Mesenchymal stem cell (in vitro differentiated cells and primary cell): ENCODE data around the gene ARID1B.

Experiments
- DNase-seq: peaks from one replicate; pipeline ENCODE4 v3.0.0-alpha.2; 2013
- H2AFZ ChIP-seq: one replicate; pipeline ENCODE4 v1.6.1; 2013; ENCODE audit warnings: low read depth, mild to moderate bottlenecking, control low read depth, inconsistent platforms, low read length, moderate library complexity
- H2AK5ac ChIP-seq: 2 replicates; pipeline ENCODE4 v1.6.1; 2013; ENCODE audit warnings: low read length, moderate library complexity, mild to moderate bottlenecking, inconsistent platforms; ENCODE audit not compliant: severe bottlenecking
- H2BK120ac ChIP-seq: one replicate; pipeline ENCODE4 v1.6.1; 2013; ENCODE audit warnings: low read depth, mild to moderate bottlenecking, inconsistent platforms, low read length, moderate library complexity
- H2BK12ac ChIP-seq, 2 experiments: one replicate each; pipeline ENCODE4 v1.6.1; 2013; ENCODE audit warnings: inconsistent platforms in 2 of 2, low read length in 2 of 2, mild to moderate bottlenecking in 2 of 2, moderate library complexity in 2 of 2, control low read depth in 1 of 2
- H2BK15ac ChIP-seq: one replicate; pipeline ENCODE4 v1.6.1; 2013; ENCODE audit warnings: mild to moderate bottlenecking, low read depth, inconsistent platforms; ENCODE audit not compliant: poor library complexity, severe bottlenecking
- H2BK5ac ChIP-seq: 2 replicates; pipeline ENCODE4 v1.6.1; 2013; ENCODE audit warnings: low read depth, mild to moderate bottlenecking, low read length, control low read depth, inconsistent platforms; ENCODE audit not compliant: poor library complexity, severe bottlenecking
- H3K14ac ChIP-seq, 2 experiments: one replicate each; pipeline ENCODE4 v1.6.1; 2013; ENCODE audit warnings: inconsistent platforms in 2 of 2, low read length in 2 of 2, control low read depth in 1 of 2, mild to moderate bottlenecking in 1 of 2, moderate library complexity in 1 of 2
- H3K18ac ChIP-seq, 2 experiments: one replicate each; pipeline ENCODE4 v1.6.1; 2013; ENCODE audit warnings: inconsistent platforms in 2 of 2, low read length in 2 of 2, control low read depth in 1 of 2, low read depth in 1 of 2, mild to moderate bottlenecking in 1 of 2
- H3K23ac ChIP-seq, 2 experiments: one replicate each; pipeline ENCODE4 v1.6.1; 2013; ENCODE audit warnings: inconsistent platforms in 2 of 2, low read length in 2 of 2, mild to moderate bottlenecking in 2 of 2, moderate library complexity in 2 of 2, control low read depth in 1 of 2
- H3K27ac ChIP-seq: 2 replicates; pipeline ENCODE4 v1.5.1; 2013; ENCODE audit warnings: mild to moderate bottlenecking, moderate library complexity, low read length, control low read depth, inconsistent platforms; ENCODE audit not compliant: poor library complexity, severe bottlenecking
- H3K27me3 ChIP-seq, 2 experiments: 2 replicates each; pipeline versions ENCODE4 v1.6.1 to v1.7.0; 2013; ENCODE audit warnings: low read length in 2 of 2, mild to moderate bottlenecking in 2 of 2, moderate library complexity in 2 of 2, control low read depth in 1 of 2, inconsistent platforms in 1 of 2; ENCODE audit not compliant: control insufficient read depth in 1 of 2, insufficient read depth in 1 of 2
- H3K36me3 ChIP-seq, 2 experiments: 2 replicates each; pipeline versions ENCODE4 v1.6.1 to v1.7.0; 2013; ENCODE audit warnings: low read length in 2 of 2, control low read depth in 1 of 2, inconsistent platforms in 1 of 2, low read depth in 1 of 2, mild to moderate bottlenecking in 1 of 2; ENCODE audit not compliant: insufficient read depth in 2 of 2, control insufficient read depth in 1 of 2
- H3K4ac ChIP-seq, 2 experiments: one replicate each; pipeline ENCODE4 v1.6.1; 2013; ENCODE audit warnings: inconsistent platforms in 2 of 2, low read length in 2 of 2, mild to moderate bottlenecking in 2 of 2, moderate library complexity in 2 of 2, control low read depth in 1 of 2, low read depth in 1 of 2
- H3K4me1 ChIP-seq: 2 replicates; pipeline ENCODE4 v1.6.1; 2013; ENCODE audit warnings: low read depth, low read length, control low read depth; ENCODE audit not compliant: control insufficient read depth, insufficient read depth
- H3K4me2 ChIP-seq: 2 replicates; pipeline ENCODE4 v1.6.1; 2013; ENCODE audit warnings: low read length, mild to moderate bottlenecking, inconsistent platforms; ENCODE audit not compliant: poor library complexity, severe bottlenecking
- H3K4me3 ChIP-seq, 2 experiments: 2 replicates each; pipeline versions ENCODE4 v1.5.1 to v1.7.0; 2013; ENCODE audit warnings: low read length in 2 of 2, mild to moderate bottlenecking in 2 of 2, control low read depth in 1 of 2, low read depth in 1 of 2; ENCODE audit not compliant: insufficient read depth in 1 of 2
- H3K79me1 ChIP-seq: replicated peaks from 2 replicates; pipeline ENCODE4 v1.6.1; 2013; ENCODE audit warnings: mild to moderate bottlenecking, control low read depth, low read length, inconsistent platforms; ENCODE audit not compliant: poor library complexity, severe bottlenecking
- H3K9ac ChIP-seq: 2 replicates; pipeline ENCODE4 v1.7.0; 2013; ENCODE audit warnings: mild to moderate bottlenecking, low read length, moderate library complexity
- H3K9me3 ChIP-seq: 2 replicates; pipeline ENCODE4 v1.7.0; 2013; ENCODE audit warnings: mild to moderate bottlenecking, low read length; ENCODE audit not compliant: control insufficient read depth
- H4K8ac ChIP-seq: one replicate; pipeline ENCODE4 v1.6.1; 2013; ENCODE audit warnings: inconsistent platforms, mild to moderate bottlenecking, low read length, moderate library complexity
- H4K91ac ChIP-seq: one replicate; pipeline ENCODE4 v1.6.1; 2013; ENCODE audit warnings: mild to moderate bottlenecking, low read length, inconsistent platforms
- WGBS: methylation state at CpG from one replicate; pipeline ENCODE4 v1.1.7; 2013; ENCODE audit warnings: mixed read lengths; 5-methylcytosine and 5-hydroxymethylcytosine counted together

The ARID1B gene

DNA sequence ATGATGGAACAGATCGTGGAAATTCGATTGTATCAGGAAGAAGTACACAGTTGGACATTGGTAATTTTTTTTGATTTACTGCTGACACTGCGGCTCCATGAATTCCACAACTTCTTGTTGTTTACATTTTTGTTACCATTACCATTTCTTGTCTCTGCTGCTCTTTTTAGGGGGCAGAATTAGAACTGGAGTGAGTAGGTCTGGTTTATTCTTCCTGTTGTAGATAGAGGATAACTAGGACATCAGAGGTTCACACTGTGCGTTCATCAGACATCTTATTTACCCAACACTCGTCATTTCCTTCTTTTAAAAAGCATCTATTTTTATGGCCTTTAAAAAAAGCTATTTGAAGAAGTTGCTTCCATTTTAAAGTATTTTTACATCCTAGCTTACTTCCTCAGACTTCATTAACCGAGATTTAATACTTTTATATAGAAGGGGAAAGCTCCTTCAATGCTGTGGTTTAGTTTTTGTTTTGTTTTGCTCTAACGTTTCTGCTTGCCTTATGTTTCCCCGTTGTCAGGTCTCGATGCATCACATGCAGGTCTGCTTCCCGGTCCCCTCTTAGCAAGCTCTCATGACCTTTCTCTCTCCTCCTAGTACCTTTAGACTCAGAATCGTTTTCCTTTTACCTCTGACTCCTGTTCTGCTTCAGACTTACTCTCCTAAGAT, 139.1 kb downstream of the ARID1B start:
- WGBS: 74% methylated on average over 7 of the region's 11 CpGs
- Histone ChIP-seq H3K79me1 (peaks cover 41% of the 10 kb centered on the region), H3K27me3 (no peaks in the 10 kb centered on the region)

GRCh38 chr6:156917213-156917612, 140.0 kb downstream of the ARID1B start:
- Histone ChIP-seq H3K23ac (no peak overlapping the region), H2AFZ (no peak overlapping the region), H2BK15ac (no peak overlapping the region), H4K91ac (no peak overlapping the region), H2BK5ac (no peak overlapping the region), H3K36me3 (peaks cover 0 to 5% of the 10 kb centered on the region in 2 experiments), H2AK5ac (no peak overlapping the region), H2BK120ac (no peak overlapping the region), H3K27me3 (no peaks in the 10 kb centered on the region), H3K9ac (no peak overlapping the region), H3K4me2 (no peak overlapping the region), H3K4me1 (peaks cover 5% of the 10 kb centered on the region), H3K4me3 (no peak overlapping the region), H4K8ac (no peak overlapping the region), H3K14ac (no peak overlapping the region), H3K27ac (no peak overlapping the region), H2BK12ac (no peak overlapping the region), H3K18ac (no peak overlapping the region), H3K79me1 (peaks cover 43% of the 10 kb centered on the region), H3K4ac (no peak overlapping the region), H3K9me3 (no peaks in the 10 kb centered on the region)
- peak; percentile 12 for DNase-seq
- 77% methylated on average over 5 of the region's 5 CpGs for WGBS

More for the DNA sequence above, 139.1 kb downstream of the ARID1B start:
- no peak overlapping the region for H4K8ac ChIP-seq
- H2BK120ac ChIP-seq: no peak overlapping the region
- H3K4me1 ChIP-seq: peaks cover 5% of the 10 kb centered on the region
- no peak overlapping the region for H3K4ac ChIP-seq
- no peak overlapping the region for H4K91ac ChIP-seq
- no peak overlapping the region for H2BK12ac ChIP-seq
- no peak overlapping the region for H2BK5ac ChIP-seq
- no peak overlapping the region for H3K9ac ChIP-seq
- H3K18ac ChIP-seq: peak overlapping the region in 1 of 2 experiments; percentile 62
- H3K9me3 ChIP-seq: no peaks in the 10 kb centered on the region
- H3K23ac ChIP-seq: no peak overlapping the region
- H2BK15ac ChIP-seq: no peak overlapping the region
- H3K27ac ChIP-seq: no peak overlapping the region
- no peak overlapping the region for H3K4me3 ChIP-seq
- H3K36me3 ChIP-seq: peaks cover 0 to 5% of the 10 kb centered on the region in 2 experiments
- H3K4me2 ChIP-seq: no peak overlapping the region
- peak; percentile 50 for DNase-seq
- H3K14ac ChIP-seq: no peak overlapping the region
- H2AFZ ChIP-seq: no peak overlapping the region
- no peak overlapping the region for H2AK5ac ChIP-seq

- no peak for DNase-seq
- Histone ChIP-seq H3K9me3 (no peaks in the 10 kb centered on the region), H3K4ac (no peak overlapping the region), H3K9ac (no peak overlapping the region), H3K79me1 (peaks cover 46% of the 10 kb centered on the region), H3K4me2 (no peak overlapping the region), H2AK5ac (no peak overlapping the region), H3K4me3 (no peak overlapping the region), H3K27me3 (no peaks in the 10 kb centered on the region), H2BK120ac (no peak overlapping the region), H2BK5ac (no peak overlapping the region), H3K14ac (no peak overlapping the region), H3K18ac (no peak overlapping the region), H2BK15ac (no peak overlapping the region), H3K4me1 (peaks cover 5% of the 10 kb centered on the region), H3K36me3 (peaks cover 0 to 4% of the 10 kb centered on the region in 2 experiments), H3K23ac (no peak overlapping the region), H3K27ac (no peak overlapping the region), H4K91ac (no peak overlapping the region), H4K8ac (no peak overlapping the region), H2BK12ac (no peak overlapping the region), H2AFZ (no peak overlapping the region)
- WGBS: 92% methylated on average over 6 of the region's 7 CpGs
Measured at GRCh38 chr6:156918647-156919046, 141.5 kb downstream of the ARID1B start.

GRCh38 chr6:156919370-156919769, 142.2 kb downstream of the ARID1B start:
- H3K36me3 ChIP-seq: no peaks in the 10 kb centered on the region
- no peaks in the 10 kb centered on the region for H3K9me3 ChIP-seq
- no peak overlapping the region for H2AK5ac ChIP-seq
- H3K4me1 ChIP-seq: peaks cover 5% of the 10 kb centered on the region
- H3K18ac ChIP-seq: no peak overlapping the region
- H3K27ac ChIP-seq: no peak overlapping the region
- no peak for DNase-seq
- H2BK12ac ChIP-seq: no peak overlapping the region
- no peak overlapping the region for H3K9ac ChIP-seq
- no peak overlapping the region for H3K4me3 ChIP-seq
- H4K91ac ChIP-seq: no peak overlapping the region
- no peak overlapping the region for H2BK120ac ChIP-seq
- H3K4ac ChIP-seq: no peak overlapping the region
- H4K8ac ChIP-seq: peak overlapping the region; percentile 40
- peaks cover 42% of the 10 kb centered on the region for H3K79me1 ChIP-seq
- no peak overlapping the region for H2BK5ac ChIP-seq
- no peak overlapping the region for H3K4me2 ChIP-seq
- H3K27me3 ChIP-seq: no peaks in the 10 kb centered on the region
- WGBS: 100% methylated on average over 2 of the region's 2 CpGs
- H3K14ac ChIP-seq: no peak overlapping the region
- no peak overlapping the region for H3K23ac ChIP-seq
- H2BK15ac ChIP-seq: no peak overlapping the region
- H2AFZ ChIP-seq: no peak overlapping the region
